Activated CD4-positive, alpha-beta T cell treated with anti-CD3 and anti-CD28 coated beads for 36 hours (primary cell): ENCODE data around the gene PRSS27. TPM values are rescaled to one million over a fixed set of nuclear protein-coding genes. Genes with fewer than 3 reads are reported as not detected.

Source experiments
- ATAC-seq: fragments of 200-7000 bp; cut with Tn5 transposase; one replicate; pipeline ENCODE4 v1.10.0; 2021; ENCODE audit warnings: mild to moderate bottlenecking, moderate library complexity
- CTCF ChIA-PET: fragments of 350-600 bp; sonication (Branson Sonifier 250); formaldehyde crosslinking; loops from one replicate; lab custom pipeline; 2021; ENCODE audit warnings: antibody characterized with exemption; lab: Charles Lee
- POLR2A ChIA-PET: fragments of 350-600 bp; sonication (Branson Sonifier 250); formaldehyde crosslinking; loops from one replicate; lab custom pipeline; 2021; ENCODE audit warnings: antibody characterized with exemption, inconsistent platforms; lab: Charles Lee
- DNase-seq: peaks from one replicate; pipeline ENCODE4 v3.0.0-alpha.2; 2020
- H3K27ac Mint-ChIP-seq: one replicate; pipeline ENCODE4 v1.8.0; 2021; ENCODE audit warnings: mixed read lengths
- H3K27me3 Mint-ChIP-seq: one replicate; pipeline ENCODE4 v1.8.0; 2021; ENCODE audit warnings: mixed read lengths
- H3K36me3 Mint-ChIP-seq: one replicate; pipeline ENCODE4 v1.8.0; 2021; ENCODE audit warnings: low read depth, mixed read lengths
- H3K4me1 Mint-ChIP-seq: one replicate; pipeline ENCODE4 v1.8.0; 2021; ENCODE audit warnings: mixed read lengths
- H3K4me3 Mint-ChIP-seq: one replicate; pipeline ENCODE4 v1.8.0; 2021; ENCODE audit warnings: mild to moderate bottlenecking, moderate library complexity, mixed read lengths
- H3K9me3 Mint-ChIP-seq: one replicate; pipeline ENCODE4 v1.8.0; 2021; ENCODE audit warnings: low read depth, mixed read lengths
- intact Hi-C, 2 experiments: fragments of 100-400 bp; cut with DNase I in 1 of 2; cut with micrococcal nuclease in 1 of 2; formaldehyde crosslinking; loops; one replicate each; pipeline versions ENCODE4 v1.14.2 to v1.15.1; 2022 to 2024; cut with DNase I, micrococcal nuclease
- total RNA-seq, 2 experiments: library from RNA; stranded (reverse); gene quantifications; one replicate each; pipeline ENCODE4 v1.2.3, GENCODE V29; 2021

PRSS27 gene
- 1 to 10 TPM; 2.3 to 2.4 TPM for total RNA-seq

DNA sequence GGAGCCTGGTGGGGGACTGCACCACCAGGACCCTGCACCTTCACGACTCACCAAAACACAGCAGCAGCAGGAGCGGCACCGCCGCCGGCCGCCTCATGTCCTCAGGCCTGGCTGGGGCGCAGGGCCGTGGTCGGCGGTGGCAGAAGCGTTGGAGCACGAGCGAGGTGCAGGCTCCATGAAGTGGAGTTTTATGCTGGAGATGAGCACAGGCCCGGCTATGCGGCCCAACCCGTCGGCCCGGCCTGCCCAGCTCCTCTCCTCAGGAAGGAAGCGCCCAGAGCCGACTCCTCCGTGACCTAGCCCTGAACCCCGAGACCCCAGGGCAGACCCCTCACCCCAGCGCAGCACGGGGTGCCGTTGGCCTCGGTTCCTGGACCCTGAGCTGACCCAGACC lies at the start of gene PRSS27:
Gene PRSS27, minus strand, starts transcription at position 161 of the 394 bp plus-strand sequence. Its CDS starts 64 bp downstream, at position 97.
- Mint-ChIP-seq H3K9me3 (no peaks in the 10 kb centered on the region), H3K27ac (peak within 1 kb of the TSS; percentile 83), H3K4me3 (peak within 1 kb of the TSS; percentile 77), H3K36me3 (no peaks in the 10 kb centered on the region), H3K27me3 (peaks cover 5% of the 10 kb centered on the region), H3K4me1 (peaks cover 1% of the 10 kb centered on the region)
- intact Hi-C loops, result no loop called here
- no peak for DNase-seq
- POLR2A ChIA-PET, result no interaction called here
- ATAC-seq, result no peak
- CTCF ChIA-PET, result interaction anchor here (0.7 kb wide), 1 partner anchor 35 kb away, joined by 3 read pairs; no protein-coding TSS in a partner anchor

DNA sequence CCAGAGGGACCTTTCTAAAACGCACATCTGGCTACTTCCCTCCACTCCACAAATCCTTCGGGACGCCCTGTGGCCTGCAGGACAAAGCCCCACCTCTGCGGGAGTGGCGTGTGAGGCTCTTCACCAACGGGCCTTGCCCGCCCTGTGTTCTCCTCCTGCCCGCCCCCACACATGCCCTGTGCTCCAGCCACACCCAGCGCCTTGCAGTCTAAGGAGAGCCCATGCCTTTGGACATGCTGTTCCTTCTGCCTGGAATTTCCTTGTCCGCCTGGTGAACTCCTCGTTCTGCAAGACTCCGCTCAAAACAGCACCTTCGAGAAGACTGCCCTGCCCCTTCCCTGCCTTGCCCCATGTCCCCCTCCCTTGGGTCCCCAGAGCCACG lies 49.6 kb upstream of the PRSS27 start:
- Mint-ChIP-seq H3K9me3 (no peaks in the 10 kb centered on the region), H3K36me3 (peaks cover 64% of the 10 kb centered on the region), H3K27ac (no peak overlapping the region), H3K4me3 (no peak overlapping the region), H3K4me1 (peaks cover 7% of the 10 kb centered on the region), H3K27me3 (no peaks in the 10 kb centered on the region)
- CTCF ChIA-PET, result interaction anchor here (0.6 kb wide), 1 partner anchor 16 kb away, joined by 3 read pairs; no protein-coding TSS in a partner anchor
- POLR2A ChIA-PET, result no interaction called here
- ATAC-seq (no peak), DNase-seq (no peak)
- intact Hi-C loops, result no loop called here

DNA sequence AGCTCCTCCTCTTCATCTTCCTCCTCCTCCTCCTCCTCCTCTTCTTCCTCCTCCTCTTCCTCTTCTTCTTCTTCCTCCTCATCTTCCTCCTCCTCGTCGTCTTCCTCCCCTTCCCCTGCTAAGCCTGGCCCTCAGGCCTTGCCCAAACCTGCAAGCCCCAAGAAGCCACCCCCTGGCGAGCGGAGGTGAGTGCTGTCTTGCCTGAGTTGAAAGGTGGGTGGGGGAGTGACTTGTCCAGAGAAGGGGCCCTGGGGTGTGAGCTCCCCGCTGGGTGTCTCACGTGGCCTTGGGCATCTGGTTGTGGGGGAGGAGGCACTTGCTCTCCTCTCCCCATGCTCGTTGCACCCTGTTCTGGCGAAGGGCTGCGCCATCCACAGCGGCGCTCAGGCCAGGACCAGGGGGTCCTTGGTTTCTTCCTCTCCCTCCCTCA lies 49.1 kb upstream of the PRSS27 start:
- H3K9me3 Mint-ChIP-seq, result no peaks in the 10 kb centered on the region
- no peaks in the 10 kb centered on the region for H3K27me3 Mint-ChIP-seq
- H3K4me3 Mint-ChIP-seq, result no peak overlapping the region
- ChIA-PET POLR2A (interaction anchor here (0.6 kb wide), 1 partner anchor 1102 kb away, joined by 4 read pairs; no protein-coding TSS in a partner anchor), CTCF (no interaction called here)
- peaks cover 7% of the 10 kb centered on the region for H3K4me1 Mint-ChIP-seq
- DNase-seq (no peak), ATAC-seq (no peak)
- intact Hi-C loops, result no loop called here
- H3K27ac Mint-ChIP-seq, result no peak overlapping the region
- H3K36me3 Mint-ChIP-seq, result peaks cover 70% of the 10 kb centered on the region

DNA sequence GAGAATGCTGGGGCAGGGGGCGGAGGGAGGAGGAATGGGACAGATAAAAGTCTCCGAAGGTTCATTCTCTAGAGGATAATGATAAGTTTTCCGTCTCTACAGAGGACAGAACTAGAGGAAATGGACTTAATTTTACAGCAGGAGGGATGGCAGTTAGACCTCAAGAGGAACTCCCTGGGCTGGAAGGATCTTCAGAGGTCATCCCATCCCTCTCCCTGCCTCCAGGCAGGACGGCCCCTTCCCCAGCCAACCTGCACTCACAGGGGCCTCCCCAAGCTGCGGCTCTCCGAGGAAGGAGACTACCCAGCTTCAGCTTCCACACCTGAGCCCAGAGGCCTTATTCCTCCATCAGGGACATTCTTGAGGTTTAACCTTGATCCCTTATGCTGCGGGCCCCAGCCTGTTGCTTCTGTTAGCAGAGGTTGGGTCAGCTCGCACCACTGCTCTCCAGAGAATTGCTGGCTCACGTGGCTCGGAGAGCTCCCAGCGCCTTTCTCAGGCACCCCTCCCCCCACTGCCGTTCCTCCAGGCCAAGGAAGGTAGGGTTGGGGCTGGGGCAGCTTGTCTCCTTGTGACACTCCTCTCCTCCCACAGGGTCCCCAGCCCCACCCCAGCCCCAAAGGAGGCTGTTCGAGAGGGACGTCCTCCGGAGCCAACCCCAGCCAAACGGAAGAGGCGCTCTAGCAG lies 48.5 kb upstream of the PRSS27 start:
- ATAC-seq (no peak), DNase-seq (no peak)
- Mint-ChIP-seq H3K4me1 (peaks cover 7% of the 10 kb centered on the region), H3K27ac (no peak overlapping the region), H3K9me3 (no peaks in the 10 kb centered on the region), H3K36me3 (peaks cover 75% of the 10 kb centered on the region), H3K4me3 (no peak overlapping the region), H3K27me3 (no peaks in the 10 kb centered on the region)
- intact Hi-C loops, result no loop called here
- ChIA-PET CTCF (interaction anchor here (0.5 to 1.0 kb wide), 2 partner anchors 36 to 100 kb away, joined by 3 read pairs; no protein-coding TSS in a partner anchor), POLR2A (interaction anchor here (0.6 to 2.2 kb wide), 4 partner anchors 10 to 1102 kb away, joined by 3 to 12 read pairs (median 4); no protein-coding TSS in a partner anchor)

DNA sequence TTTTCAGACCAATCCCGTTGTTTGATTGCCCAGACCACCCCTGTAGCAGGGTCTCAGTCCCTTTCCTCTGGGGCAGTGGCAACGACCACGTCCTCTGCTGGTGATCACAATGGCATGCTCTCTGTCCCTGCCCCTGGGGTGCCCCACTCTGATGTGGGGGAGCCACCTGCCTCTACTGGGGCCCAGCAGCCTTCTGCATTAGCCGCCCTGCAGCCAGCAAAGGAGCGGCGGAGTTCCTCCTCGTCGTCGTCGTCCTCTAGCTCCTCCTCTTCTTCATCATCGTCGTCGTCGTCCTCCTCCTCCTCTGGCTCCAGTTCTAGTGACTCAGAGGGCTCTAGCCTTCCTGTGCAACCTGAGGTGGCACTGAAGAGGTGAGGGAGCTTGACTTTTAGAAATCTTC lies 47.9 kb upstream of the PRSS27 start:
- intact Hi-C loops, result no loop called here
- Mint-ChIP-seq H3K9me3 (no peaks in the 10 kb centered on the region), H3K27me3 (no peaks in the 10 kb centered on the region), H3K27ac (no peak overlapping the region), H3K4me3 (no peak overlapping the region), H3K4me1 (peaks cover 7% of the 10 kb centered on the region), H3K36me3 (peaks cover 82% of the 10 kb centered on the region)
- CTCF ChIA-PET, result interaction anchor here (0.5 to 1.0 kb wide), 2 partner anchors 36 to 101 kb away, joined by 3 read pairs; no protein-coding TSS in a partner anchor
- POLR2A ChIA-PET, result interaction anchor here (0.5 to 2.2 kb wide), 4 partner anchors 10 to 178 kb away, joined by 3 to 12 read pairs (median 4); no protein-coding TSS in a partner anchor
- no peak for DNase-seq
- ATAC-seq, result no peak

DNA sequence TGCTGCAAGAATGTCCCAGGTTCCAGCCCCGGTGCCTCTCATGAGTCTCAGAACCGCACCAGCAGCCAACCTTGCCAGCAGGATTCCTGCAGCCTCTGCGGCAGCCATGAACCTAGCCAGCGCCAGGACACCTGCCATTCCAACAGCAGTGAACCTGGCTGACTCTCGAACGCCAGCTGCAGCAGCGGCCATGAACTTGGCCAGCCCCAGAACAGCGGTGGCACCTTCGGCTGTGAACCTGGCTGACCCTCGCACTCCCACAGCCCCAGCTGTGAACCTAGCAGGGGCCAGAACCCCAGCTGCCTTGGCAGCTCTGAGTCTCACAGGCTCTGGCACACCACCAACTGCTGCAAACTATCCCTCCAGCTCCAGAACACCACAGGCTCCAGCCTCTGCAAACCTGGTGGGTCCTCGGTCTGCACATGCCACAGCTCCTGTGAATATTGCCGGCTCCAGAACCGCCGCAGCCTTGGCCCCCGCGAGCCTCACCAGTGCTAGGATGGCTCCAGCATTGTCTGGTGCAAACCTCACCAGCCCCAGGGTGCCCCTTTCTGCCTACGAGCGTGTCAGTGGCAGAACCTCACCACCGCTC lies 47.2 kb upstream of the PRSS27 start:
- Mint-ChIP-seq H3K4me1 (peaks cover 8% of the 10 kb centered on the region), H3K27me3 (no peaks in the 10 kb centered on the region), H3K36me3 (peaks cover 84% of the 10 kb centered on the region), H3K9me3 (no peaks in the 10 kb centered on the region), H3K27ac (no peak overlapping the region), H3K4me3 (no peak overlapping the region)
- ChIA-PET POLR2A (interaction anchor here (0.5 to 2.2 kb wide), 6 partner anchors 9 to 178 kb away, joined by 3 to 12 read pairs (median 4); partner anchors contain the start of gene SRRM2), CTCF (interaction anchor here (1.0 kb wide), 1 partner anchor 99 kb away, joined by 3 read pairs; no protein-coding TSS in a partner anchor)
- intact Hi-C loops, result no loop called here
- ATAC-seq (no peak), DNase-seq (no peak)

DNA sequence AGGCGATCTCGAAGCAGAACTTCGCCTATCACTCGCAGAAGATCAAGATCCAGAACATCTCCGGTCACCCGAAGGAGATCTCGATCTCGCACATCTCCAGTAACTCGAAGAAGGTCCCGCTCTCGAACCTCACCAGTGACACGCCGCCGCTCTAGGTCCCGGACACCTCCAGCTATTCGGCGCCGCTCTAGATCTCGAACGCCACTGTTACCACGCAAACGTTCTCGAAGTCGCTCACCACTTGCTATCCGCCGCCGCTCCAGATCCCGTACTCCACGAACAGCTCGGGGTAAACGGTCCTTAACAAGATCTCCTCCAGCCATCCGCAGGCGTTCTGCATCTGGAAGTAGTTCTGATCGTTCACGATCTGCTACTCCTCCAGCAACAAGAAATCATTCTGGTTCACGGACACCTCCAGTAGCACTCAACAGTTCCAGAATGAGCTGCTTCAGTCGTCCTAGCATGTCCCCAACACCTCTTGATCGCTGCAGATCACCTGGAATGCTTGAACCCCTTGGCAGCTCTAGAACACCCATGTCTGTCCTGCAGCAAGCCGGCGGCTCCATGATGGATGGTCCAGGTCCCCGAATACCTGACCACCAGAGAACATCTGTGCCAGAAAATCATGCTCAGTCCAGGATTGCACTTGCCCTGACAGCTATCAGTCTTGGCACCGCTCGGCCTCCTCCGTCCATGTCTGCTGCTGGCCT lies 46.6 kb upstream of the PRSS27 start:
- intact Hi-C loops, result no loop called here
- ChIA-PET CTCF (interaction anchor here (1.0 kb wide), 1 partner anchor 98 kb away, joined by 3 read pairs; no protein-coding TSS in a partner anchor), POLR2A (interaction anchor here (1.4 to 2.2 kb wide), 3 partner anchors 8 to 14 kb away, joined by 4 to 12 read pairs (median 5); partner anchors contain the start of gene SRRM2)
- H3K9me3 Mint-ChIP-seq, result no peaks in the 10 kb centered on the region
- ATAC-seq, result no peak
- H3K36me3 Mint-ChIP-seq, result peaks cover 88% of the 10 kb centered on the region
- no peaks in the 10 kb centered on the region for H3K27me3 Mint-ChIP-seq
- H3K4me1 Mint-ChIP-seq, result peaks cover 8% of the 10 kb centered on the region
- no peak overlapping the region for H3K27ac Mint-ChIP-seq
- DNase-seq, result no peak
- no peak overlapping the region for H3K4me3 Mint-ChIP-seq

DNA sequence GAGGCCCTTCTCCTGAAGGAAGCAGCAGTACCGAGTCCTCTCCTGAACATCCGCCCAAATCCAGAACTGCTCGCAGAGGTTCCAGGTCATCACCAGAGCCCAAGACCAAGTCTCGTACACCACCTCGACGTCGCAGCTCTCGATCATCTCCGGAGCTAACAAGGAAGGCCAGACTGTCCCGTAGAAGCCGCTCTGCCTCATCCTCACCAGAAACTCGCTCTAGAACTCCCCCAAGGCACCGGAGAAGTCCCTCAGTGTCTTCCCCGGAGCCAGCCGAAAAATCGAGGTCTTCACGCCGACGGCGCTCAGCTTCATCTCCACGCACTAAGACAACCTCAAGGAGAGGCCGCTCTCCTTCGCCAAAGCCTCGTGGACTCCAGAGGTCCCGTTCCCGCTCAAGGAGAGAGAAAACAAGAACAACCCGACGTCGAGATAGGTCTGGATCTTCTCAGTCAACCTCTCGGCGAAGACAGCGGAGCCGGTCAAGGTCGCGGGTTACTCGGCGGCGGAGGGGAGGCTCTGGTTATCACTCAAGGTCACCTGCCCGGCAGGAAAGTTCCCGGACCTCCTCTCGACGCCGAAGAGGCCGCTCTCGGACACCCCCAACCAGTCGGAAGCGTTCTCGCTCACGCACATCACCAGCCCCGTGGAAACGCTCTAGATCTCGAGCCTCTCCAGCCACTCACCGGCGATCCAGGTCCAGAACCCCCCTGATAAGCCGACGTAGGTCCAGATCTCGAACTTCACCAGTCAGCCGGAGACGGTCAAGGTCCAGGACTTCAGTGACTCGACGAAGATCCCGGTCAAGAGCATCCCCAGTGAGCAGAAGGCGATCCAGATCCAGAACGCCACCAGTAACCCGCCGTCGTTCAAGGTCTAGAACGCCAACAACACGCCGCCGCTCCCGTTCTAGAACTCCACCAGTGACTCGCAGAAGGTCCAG lies 45.7 kb upstream of the PRSS27 start:
- no peak overlapping the region for H3K27ac Mint-ChIP-seq
- ChIA-PET CTCF (no interaction called here), POLR2A (interaction anchor here (0.6 to 2.2 kb wide), 5 partner anchors 7 to 259 kb away, joined by 4 to 12 read pairs (median 5); partner anchors contain the start of gene SRRM2)
- H3K9me3 Mint-ChIP-seq, result no peaks in the 10 kb centered on the region
- no peak overlapping the region for H3K4me3 Mint-ChIP-seq
- H3K36me3 Mint-ChIP-seq, result peaks cover 88% of the 10 kb centered on the region
- H3K27me3 Mint-ChIP-seq, result no peaks in the 10 kb centered on the region
- no peak for ATAC-seq
- DNase-seq, result no peak
- intact Hi-C loops, result no loop called here
- peaks cover 8% of the 10 kb centered on the region for H3K4me1 Mint-ChIP-seq

DNA sequence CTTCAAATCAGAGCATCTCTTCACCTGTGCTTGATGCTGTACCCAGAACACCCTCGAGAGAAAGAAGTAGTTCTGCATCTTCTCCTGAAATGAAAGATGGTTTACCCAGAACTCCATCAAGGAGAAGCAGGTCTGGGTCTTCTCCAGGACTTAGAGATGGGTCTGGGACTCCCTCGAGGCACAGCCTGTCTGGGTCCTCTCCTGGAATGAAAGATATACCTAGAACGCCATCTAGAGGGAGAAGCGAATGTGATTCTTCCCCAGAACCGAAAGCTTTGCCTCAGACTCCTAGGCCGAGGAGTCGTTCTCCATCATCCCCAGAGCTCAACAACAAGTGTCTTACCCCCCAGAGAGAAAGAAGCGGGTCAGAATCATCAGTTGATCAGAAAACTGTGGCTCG lies 44.7 kb upstream of the PRSS27 start:
- no peaks in the 10 kb centered on the region for H3K27me3 Mint-ChIP-seq
- H3K4me1 Mint-ChIP-seq, result peaks cover 5% of the 10 kb centered on the region
- H3K27ac Mint-ChIP-seq, result no peak overlapping the region
- ChIA-PET CTCF (interaction anchor here (0.8 to 1.6 kb wide), 2 partner anchors 19 to 101 kb away, joined by 5 to 6 read pairs; no protein-coding TSS in a partner anchor), POLR2A (interaction anchor here (0.6 to 2.8 kb wide), 3 partner anchors 9 to 260 kb away, joined by 5 to 15 read pairs (median 6); partner anchors contain the start of gene SRRM2)
- H3K9me3 Mint-ChIP-seq, result no peaks in the 10 kb centered on the region
- no peak overlapping the region for H3K4me3 Mint-ChIP-seq
- peaks cover 88% of the 10 kb centered on the region for H3K36me3 Mint-ChIP-seq
- no peak for ATAC-seq
- intact Hi-C loops, result no loop called here
- no peak for DNase-seq

DNA sequence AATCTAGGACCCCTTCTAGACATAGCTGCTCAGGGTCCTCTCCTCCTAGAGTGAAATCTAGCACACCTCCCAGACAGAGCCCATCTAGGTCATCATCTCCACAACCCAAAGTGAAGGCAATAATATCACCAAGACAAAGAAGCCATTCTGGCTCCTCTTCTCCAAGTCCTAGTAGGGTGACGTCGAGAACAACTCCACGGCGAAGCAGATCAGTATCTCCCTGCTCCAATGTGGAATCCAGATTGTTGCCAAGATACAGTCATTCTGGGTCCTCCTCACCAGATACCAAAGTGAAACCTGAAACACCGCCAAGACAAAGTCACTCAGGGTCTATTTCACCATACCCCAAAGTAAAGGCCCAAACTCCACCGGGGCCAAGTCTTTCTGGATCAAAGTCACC lies 43.1 kb upstream of the PRSS27 start:
- no peak overlapping the region for H3K4me3 Mint-ChIP-seq
- intact Hi-C loops, result no loop called here
- H3K4me1 Mint-ChIP-seq, result peaks cover 12% of the 10 kb centered on the region
- H3K27me3 Mint-ChIP-seq, result no peaks in the 10 kb centered on the region
- H3K36me3 Mint-ChIP-seq, result peaks cover 92% of the 10 kb centered on the region
- no peak for ATAC-seq
- ChIA-PET POLR2A (interaction anchor here (0.8 to 2.8 kb wide), 2 partner anchors 10 to 11 kb away, joined by 4 to 15 read pairs; partner anchors contain the start of gene SRRM2), CTCF (interaction anchor here (1.6 kb wide), 1 partner anchor 21 kb away, joined by 6 read pairs; no protein-coding TSS in a partner anchor)
- no peaks in the 10 kb centered on the region for H3K9me3 Mint-ChIP-seq
- H3K27ac Mint-ChIP-seq, result peak overlapping the region; percentile 49
- DNase-seq, result no peak
